WTC11 (cell line): ENCODE data around the gene HIKESHI. TPM values are rescaled to one million over a fixed set of nuclear protein-coding genes. Genes with fewer than 3 reads are reported as not detected.

Experiments
- ATAC-seq: fragments of 200-7000 bp; cut with Tn5 transposase; 2 replicates; pipeline ENCODE4 v1.10.0; 2021; ENCODE audit warnings: mild to moderate bottlenecking, moderate library complexity
- CTCF ChIA-PET: fragments of 300-600 bp; sonication (Branson Sonifier 250); formaldehyde crosslinking; loops from one replicate; lab custom pipeline; 2021; ENCODE audit warnings: antibody characterized with exemption; lab: Charles Lee
- POLR2A ChIA-PET: fragments of 350-600 bp; sonication (Branson Sonifier 250); formaldehyde crosslinking; loops from one replicate; lab custom pipeline; 2021; ENCODE audit warnings: antibody characterized with exemption; lab: Charles Lee
- DNase-seq: peaks from one replicate; pipeline ENCODE4 v3.0.0; 2021; ENCODE audit warnings: low spot score
- H3K27ac Mint-ChIP-seq: 2 replicates; pipeline ENCODE4 v1.8.0; 2021; ENCODE audit warnings: mixed read lengths
- H3K27me3 Mint-ChIP-seq: 2 replicates; pipeline ENCODE4 v1.8.0; 2021; ENCODE audit warnings: low read depth, mild to moderate bottlenecking, moderate library complexity, mixed read lengths
- H3K36me3 Mint-ChIP-seq: 2 replicates; pipeline ENCODE4 v1.8.0; 2021; ENCODE audit warnings: mixed read lengths
- H3K4me1 Mint-ChIP-seq: 2 replicates; pipeline ENCODE4 v1.8.0; 2022; ENCODE audit warnings: mixed read lengths
- H3K4me3 Mint-ChIP-seq: 2 replicates; pipeline ENCODE4 v1.8.0; 2021; ENCODE audit warnings: mild to moderate bottlenecking, moderate library complexity, mixed read lengths
- H3K9me3 Mint-ChIP-seq: 2 replicates; pipeline ENCODE4 v1.8.0; 2021; ENCODE audit warnings: mixed read lengths
- AFF4 ChIP-seq: sonication (generic); formaldehyde crosslinking; IDR thresholded peaks from 2 replicates; pipeline ENCODE4 v1.8.1; 2023; ENCODE audit warnings: mild to moderate bottlenecking, missing genetic modification reagents, borderline replicate concordance
- JUN ChIP-seq: sonication (generic); formaldehyde crosslinking; IDR thresholded peaks from 2 replicates; pipeline ENCODE4 v1.8.0; 2023; ENCODE audit warnings: mild to moderate bottlenecking, missing genetic modification reagents
- MLX ChIP-seq: sonication (generic); formaldehyde crosslinking; IDR thresholded peaks from 2 replicates; pipeline ENCODE4 v1.8.1; 2023; ENCODE audit warnings: mild to moderate bottlenecking, missing genetic modification reagents, moderate library complexity
- MXD4 ChIP-seq: fragments of 250-450 bp; sonication (Bioruptor Pico); IDR thresholded peaks from 2 replicates; pipeline ENCODE4 v1.8.0; 2021; ENCODE audit warnings: mild to moderate bottlenecking, moderate library complexity, borderline replicate concordance
- NFE2L1 ChIP-seq: sonication (generic); formaldehyde crosslinking; IDR thresholded peaks from 2 replicates; pipeline ENCODE4 v1.8.1; 2023; ENCODE audit warnings: missing genetic modification reagents
- STAT6 ChIP-seq: sonication (generic); formaldehyde crosslinking; conservative IDR thresholded peaks from 2 replicates; pipeline ENCODE4 v1.8.1; 2023; ENCODE audit warnings: mild to moderate bottlenecking, low read depth, missing genetic modification reagents, moderate library complexity
- ZBTB43 ChIP-seq: sonication (generic); formaldehyde crosslinking; IDR thresholded peaks from 2 replicates; pipeline ENCODE4 v1.8.1; 2023; ENCODE audit warnings: mild to moderate bottlenecking, missing genetic modification reagents
- ZNF138 ChIP-seq: sonication (generic); formaldehyde crosslinking; conservative IDR thresholded peaks from 2 replicates; pipeline ENCODE4 v1.8.1; 2022; ENCODE audit warnings: mild to moderate bottlenecking, moderate library complexity, missing genetic modification reagents
- ZSCAN18 ChIP-seq: fragments of 250-450 bp; sonication (Bioruptor Pico); IDR thresholded peaks from 2 replicates; pipeline ENCODE4 v2.1.2; 2022; ENCODE audit warnings: mild to moderate bottlenecking, moderate library complexity
- total RNA-seq: library from RNA; stranded (reverse); gene quantifications from 3 replicates; pipeline ENCODE4 v1.2.3, GENCODE V29; 2021
- TF ChIP-seq, protein P1 (sequence below): fragments of 250-450 bp; sonication (Bioruptor Pico); IDR thresholded peaks from 2 replicates; pipeline ENCODE4 v1.9.0; 2021; ENCODE audit warnings: mild to moderate bottlenecking, borderline replicate concordance
- TF ChIP-seq, protein P2 (sequence below): sonication (generic); formaldehyde crosslinking; IDR thresholded peaks from 2 replicates; pipeline ENCODE4 v1.8.1; 2022; ENCODE audit warnings: low read depth, mild to moderate bottlenecking, moderate library complexity, missing genetic modification reagents, borderline replicate concordance
- TF ChIP-seq, protein P3 (sequence below): sonication (generic); formaldehyde crosslinking; IDR thresholded peaks from 2 replicates; pipeline ENCODE4 v1.8.0; 2023; ENCODE audit warnings: missing genetic modification reagents, mild to moderate bottlenecking, borderline replicate concordance
- TF ChIP-seq, protein P4 (sequence below): sonication (generic); formaldehyde crosslinking; IDR thresholded peaks from 2 replicates; pipeline ENCODE4 v1.8.1; 2023; ENCODE audit warnings: mild to moderate bottlenecking, missing genetic modification reagents, moderate library complexity
- TF ChIP-seq, protein P5 (sequence below): fragments of 250-450 bp; sonication (Bioruptor Pico); IDR thresholded peaks from 2 replicates; pipeline ENCODE4 v1.9.0; 2021; ENCODE audit warnings: mild to moderate bottlenecking

HIKESHI gene
- total RNA-seq, 1 experiment from 2014 or later = 48.3 TPM

DNA sequence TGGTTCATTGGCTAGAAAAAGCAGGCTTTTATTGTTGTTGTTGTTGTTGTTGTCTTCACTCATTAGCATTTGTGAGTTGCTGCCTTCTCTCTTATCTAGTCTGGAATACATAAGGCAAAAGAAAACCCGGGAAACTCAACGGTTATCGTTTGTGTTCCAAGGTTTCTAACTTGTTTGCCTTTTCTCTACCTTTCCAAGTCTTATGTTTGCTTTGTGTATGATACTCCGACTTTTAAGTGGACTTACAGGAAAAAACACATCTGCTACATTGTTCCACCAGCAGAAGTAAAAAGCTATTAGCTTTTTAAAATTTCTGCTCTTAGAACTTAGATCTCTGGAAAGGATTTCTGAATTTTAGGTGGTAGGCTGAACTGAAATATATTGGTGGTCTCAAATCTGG is 27.0 kb upstream of the HIKESHI start:
- ChIA-PET CTCF (interaction anchor here (1.0 kb wide), 3 partner anchors 19 to 73 kb away, joined by 3 to 6 read pairs (median 3); no protein-coding TSS in a partner anchor), POLR2A (no interaction called here)
- H3K9me3 Mint-ChIP-seq = no peaks in the 10 kb centered on the region
- ATAC-seq = no peak
- H3K4me3 Mint-ChIP-seq = no peak overlapping the region
- no peak for DNase-seq
- no peaks in the 10 kb centered on the region for H3K27me3 Mint-ChIP-seq
- peaks cover 24% of the 10 kb centered on the region for H3K36me3 Mint-ChIP-seq
- peaks cover 9% of the 10 kb centered on the region for H3K4me1 Mint-ChIP-seq
- H3K27ac Mint-ChIP-seq = no peak overlapping the region
- TF ChIP-seq ZSCAN18 (CRISPR knock-in tag) (no peak), MXD4 (CRISPR knock-in tag) (no peak), NFE2L1 (CRISPR knock-in tag) (no peak), ZBTB43 (no peak), STAT6 (CRISPR knock-in tag) (no peak), AFF4 (CRISPR knock-in tag) (no peak), JUN (CRISPR knock-in tag) (no peak), ZNF138 (no peak), MLX (CRISPR knock-in tag) (no peak)
- TF ChIP-seq, protein P1, sequence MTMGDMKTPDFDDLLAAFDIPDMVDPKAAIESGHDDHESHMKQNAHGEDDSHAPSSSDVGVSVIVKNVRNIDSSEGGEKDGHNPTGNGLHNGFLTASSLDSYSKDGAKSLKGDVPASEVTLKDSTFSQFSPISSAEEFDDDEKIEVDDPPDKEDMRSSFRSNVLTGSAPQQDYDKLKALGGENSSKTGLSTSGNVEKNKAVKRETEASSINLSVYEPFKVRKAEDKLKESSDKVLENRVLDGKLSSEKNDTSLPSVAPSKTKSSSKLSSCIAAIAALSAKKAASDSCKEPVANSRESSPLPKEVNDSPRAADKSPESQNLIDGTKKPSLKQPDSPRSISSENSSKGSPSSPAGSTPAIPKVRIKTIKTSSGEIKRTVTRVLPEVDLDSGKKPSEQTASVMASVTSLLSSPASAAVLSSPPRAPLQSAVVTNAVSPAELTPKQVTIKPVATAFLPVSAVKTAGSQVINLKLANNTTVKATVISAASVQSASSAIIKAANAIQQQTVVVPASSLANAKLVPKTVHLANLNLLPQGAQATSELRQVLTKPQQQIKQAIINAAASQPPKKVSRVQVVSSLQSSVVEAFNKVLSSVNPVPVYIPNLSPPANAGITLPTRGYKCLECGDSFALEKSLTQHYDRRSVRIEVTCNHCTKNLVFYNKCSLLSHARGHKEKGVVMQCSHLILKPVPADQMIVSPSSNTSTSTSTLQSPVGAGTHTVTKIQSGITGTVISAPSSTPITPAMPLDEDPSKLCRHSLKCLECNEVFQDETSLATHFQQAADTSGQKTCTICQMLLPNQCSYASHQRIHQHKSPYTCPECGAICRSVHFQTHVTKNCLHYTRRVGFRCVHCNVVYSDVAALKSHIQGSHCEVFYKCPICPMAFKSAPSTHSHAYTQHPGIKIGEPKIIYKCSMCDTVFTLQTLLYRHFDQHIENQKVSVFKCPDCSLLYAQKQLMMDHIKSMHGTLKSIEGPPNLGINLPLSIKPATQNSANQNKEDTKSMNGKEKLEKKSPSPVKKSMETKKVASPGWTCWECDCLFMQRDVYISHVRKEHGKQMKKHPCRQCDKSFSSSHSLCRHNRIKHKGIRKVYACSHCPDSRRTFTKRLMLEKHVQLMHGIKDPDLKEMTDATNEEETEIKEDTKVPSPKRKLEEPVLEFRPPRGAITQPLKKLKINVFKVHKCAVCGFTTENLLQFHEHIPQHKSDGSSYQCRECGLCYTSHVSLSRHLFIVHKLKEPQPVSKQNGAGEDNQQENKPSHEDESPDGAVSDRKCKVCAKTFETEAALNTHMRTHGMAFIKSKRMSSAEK = no peak
- TF ChIP-seq, protein P2, sequence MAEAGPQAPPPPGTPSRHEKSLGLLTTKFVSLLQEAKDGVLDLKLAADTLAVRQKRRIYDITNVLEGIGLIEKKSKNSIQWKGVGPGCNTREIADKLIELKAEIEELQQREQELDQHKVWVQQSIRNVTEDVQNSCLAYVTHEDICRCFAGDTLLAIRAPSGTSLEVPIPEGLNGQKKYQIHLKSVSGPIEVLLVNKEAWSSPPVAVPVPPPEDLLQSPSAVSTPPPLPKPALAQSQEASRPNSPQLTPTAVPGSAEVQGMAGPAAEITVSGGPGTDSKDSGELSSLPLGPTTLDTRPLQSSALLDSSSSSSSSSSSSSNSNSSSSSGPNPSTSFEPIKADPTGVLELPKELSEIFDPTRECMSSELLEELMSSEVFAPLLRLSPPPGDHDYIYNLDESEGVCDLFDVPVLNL (CRISPR knock-in tag) = no peak
- TF ChIP-seq, protein P3, sequence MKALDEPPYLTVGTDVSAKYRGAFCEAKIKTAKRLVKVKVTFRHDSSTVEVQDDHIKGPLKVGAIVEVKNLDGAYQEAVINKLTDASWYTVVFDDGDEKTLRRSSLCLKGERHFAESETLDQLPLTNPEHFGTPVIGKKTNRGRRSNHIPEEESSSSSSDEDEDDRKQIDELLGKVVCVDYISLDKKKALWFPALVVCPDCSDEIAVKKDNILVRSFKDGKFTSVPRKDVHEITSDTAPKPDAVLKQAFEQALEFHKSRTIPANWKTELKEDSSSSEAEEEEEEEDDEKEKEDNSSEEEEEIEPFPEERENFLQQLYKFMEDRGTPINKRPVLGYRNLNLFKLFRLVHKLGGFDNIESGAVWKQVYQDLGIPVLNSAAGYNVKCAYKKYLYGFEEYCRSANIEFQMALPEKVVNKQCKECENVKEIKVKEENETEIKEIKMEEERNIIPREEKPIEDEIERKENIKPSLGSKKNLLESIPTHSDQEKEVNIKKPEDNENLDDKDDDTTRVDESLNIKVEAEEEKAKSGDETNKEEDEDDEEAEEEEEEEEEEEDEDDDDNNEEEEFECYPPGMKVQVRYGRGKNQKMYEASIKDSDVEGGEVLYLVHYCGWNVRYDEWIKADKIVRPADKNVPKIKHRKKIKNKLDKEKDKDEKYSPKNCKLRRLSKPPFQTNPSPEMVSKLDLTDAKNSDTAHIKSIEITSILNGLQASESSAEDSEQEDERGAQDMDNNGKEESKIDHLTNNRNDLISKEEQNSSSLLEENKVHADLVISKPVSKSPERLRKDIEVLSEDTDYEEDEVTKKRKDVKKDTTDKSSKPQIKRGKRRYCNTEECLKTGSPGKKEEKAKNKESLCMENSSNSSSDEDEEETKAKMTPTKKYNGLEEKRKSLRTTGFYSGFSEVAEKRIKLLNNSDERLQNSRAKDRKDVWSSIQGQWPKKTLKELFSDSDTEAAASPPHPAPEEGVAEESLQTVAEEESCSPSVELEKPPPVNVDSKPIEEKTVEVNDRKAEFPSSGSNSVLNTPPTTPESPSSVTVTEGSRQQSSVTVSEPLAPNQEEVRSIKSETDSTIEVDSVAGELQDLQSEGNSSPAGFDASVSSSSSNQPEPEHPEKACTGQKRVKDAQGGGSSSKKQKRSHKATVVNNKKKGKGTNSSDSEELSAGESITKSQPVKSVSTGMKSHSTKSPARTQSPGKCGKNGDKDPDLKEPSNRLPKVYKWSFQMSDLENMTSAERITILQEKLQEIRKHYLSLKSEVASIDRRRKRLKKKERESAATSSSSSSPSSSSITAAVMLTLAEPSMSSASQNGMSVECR (CRISPR knock-in tag) = no peak
- TF ChIP-seq, protein P4, sequence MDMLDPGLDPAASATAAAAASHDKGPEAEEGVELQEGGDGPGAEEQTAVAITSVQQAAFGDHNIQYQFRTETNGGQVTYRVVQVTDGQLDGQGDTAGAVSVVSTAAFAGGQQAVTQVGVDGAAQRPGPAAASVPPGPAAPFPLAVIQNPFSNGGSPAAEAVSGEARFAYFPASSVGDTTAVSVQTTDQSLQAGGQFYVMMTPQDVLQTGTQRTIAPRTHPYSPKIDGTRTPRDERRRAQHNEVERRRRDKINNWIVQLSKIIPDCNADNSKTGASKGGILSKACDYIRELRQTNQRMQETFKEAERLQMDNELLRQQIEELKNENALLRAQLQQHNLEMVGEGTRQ = no peak
- TF ChIP-seq, protein P5, sequence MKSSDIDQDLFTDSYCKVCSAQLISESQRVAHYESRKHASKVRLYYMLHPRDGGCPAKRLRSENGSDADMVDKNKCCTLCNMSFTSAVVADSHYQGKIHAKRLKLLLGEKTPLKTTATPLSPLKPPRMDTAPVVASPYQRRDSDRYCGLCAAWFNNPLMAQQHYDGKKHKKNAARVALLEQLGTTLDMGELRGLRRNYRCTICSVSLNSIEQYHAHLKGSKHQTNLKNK (CRISPR knock-in tag) = no peak
